Measurements from ENCODE around the gene EDA.
"Not testable (repeated sequence)": the region's sequence is repeated elsewhere in the genome, so short reads cannot be mapped to it uniquely, and the experiment has no call there.

EDA gene

GRCh38 chrX:69919749-69920148 lies 303.8 kb downstream of the EDA start:
- DNase-seq (ENCODE audit: extremely low spot score, insufficient read length, low read depth) (no peak), FAIRE-seq (no peak)

- FAIRE-seq (no peak), DNase-seq (ENCODE audit: extremely low spot score, insufficient read length, low read depth) (no peak)
These were observed 316.4 kb downstream of the EDA start for GRCh38 chrX:69932323-69932722.

- no peak for FAIRE-seq
- DNase-seq (ENCODE audit: extremely low spot score, insufficient read length, low read depth) = no peak
These were observed 332.4 kb downstream of the EDA start for GRCh38 chrX:69948276-69948797.

- DNase-seq (ENCODE audit: extremely low spot score, insufficient read length, low read depth) (no peak), FAIRE-seq (no peak)
These were observed 335.8 kb downstream of the EDA start for GRCh38 chrX:69951753-69952152.

GRCh38 chrX:69959712-69960111 lies 343.8 kb downstream of the EDA start:
- DNase-seq (ENCODE audit: extremely low spot score, insufficient read length, low read depth) = no peak
- FAIRE-seq = no peak

- FAIRE-seq = no peak
- DNase-seq (ENCODE audit: extremely low spot score, insufficient read length, low read depth) = no peak
These were observed 345.6 kb downstream of the EDA start for GRCh38 chrX:69961365-69962072.

- DNase-seq (ENCODE audit: extremely low spot score, insufficient read length, low read depth) (no peak), FAIRE-seq (no peak)
These were observed 353.0 kb downstream of the EDA start for GRCh38 chrX:69968950-69969349.

- no peak for FAIRE-seq
These were observed 353.5 kb downstream of the EDA start for GRCh38 chrX:69969460-69969859.

GRCh38 chrX:69987691-69988090 lies 371.8 kb downstream of the EDA start:
- FAIRE-seq (no peak), DNase-seq (ENCODE audit: extremely low spot score, insufficient read length, low read depth) (no peak)

More at GRCh38 chrX:69969460-69969859, 353.5 kb downstream of the EDA start:
- DNase-seq (ENCODE audit: extremely low spot score, insufficient read length, low read depth) = no peak

GRCh38 chrX:69988955-69989394 lies 373.1 kb downstream of the EDA start:
- no peak for FAIRE-seq
- DNase-seq (ENCODE audit: extremely low spot score, insufficient read length, low read depth) = no peak

- no peak for FAIRE-seq
These were observed 375.8 kb downstream of the EDA start for GRCh38 chrX:69991685-69992084.

GRCh38 chrX:69993494-69993893 lies 377.6 kb downstream of the EDA start:
- no peak for DNase-seq (ENCODE audit: extremely low spot score, insufficient read length, low read depth)
- no peak for FAIRE-seq

More at GRCh38 chrX:69991685-69992084, 375.8 kb downstream of the EDA start:
- no peak for DNase-seq (ENCODE audit: extremely low spot score, insufficient read length, low read depth)

- FAIRE-seq (no peak), DNase-seq (ENCODE audit: extremely low spot score, insufficient read length, low read depth) (no peak)
These were observed 379.6 kb downstream of the EDA start for GRCh38 chrX:69995362-69996112.

GRCh38 chrX:69996113-69996468 lies 380.2 kb downstream of the EDA start:
- FAIRE-seq = no peak

GRCh38 chrX:69998299-69998698 lies 382.4 kb downstream of the EDA start:
- DNase-seq (ENCODE audit: extremely low spot score, insufficient read length, low read depth); FAIRE-seq: not testable (repeated sequence)

More at GRCh38 chrX:69996113-69996468, 380.2 kb downstream of the EDA start:
- no peak for DNase-seq (ENCODE audit: extremely low spot score, insufficient read length, low read depth)

- FAIRE-seq (no peak), DNase-seq (ENCODE audit: extremely low spot score, insufficient read length, low read depth) (no peak)
These were observed 385.4 kb downstream of the EDA start for GRCh38 chrX:70001269-70001668.

- DNase-seq (ENCODE audit: extremely low spot score, insufficient read length, low read depth) (no peak), FAIRE-seq (no peak)
These were observed 385.9 kb downstream of the EDA start for GRCh38 chrX:70001708-70002341.

GRCh38 chrX:70007946-70008345 lies 392.0 kb downstream of the EDA start:
- DNase-seq (ENCODE audit: extremely low spot score, insufficient read length, low read depth) = no peak
- FAIRE-seq = no peak

- FAIRE-seq = no peak
- DNase-seq (ENCODE audit: extremely low spot score, insufficient read length, low read depth) = no peak
These were observed 393.1 kb downstream of the EDA start for GRCh38 chrX:70009049-70009448.

- no peak for DNase-seq (ENCODE audit: extremely low spot score, insufficient read length, low read depth)
- no peak for FAIRE-seq
These were observed 394.1 kb downstream of the EDA start for GRCh38 chrX:70009970-70010369.

- no peak for DNase-seq (ENCODE audit: extremely low spot score, insufficient read length, low read depth)
These were observed 396.8 kb downstream of the EDA start for GRCh38 chrX:70012756-70013155.

More at GRCh38 chrX:70012756-70013155, 396.8 kb downstream of the EDA start:
- FAIRE-seq = no peak

Data from GM18507 (cell line).